Keratinocyte (primary cell): ENCODE results near the gene RMND5A. TPM values are rescaled to one million over a fixed set of nuclear protein-coding genes. Genes with fewer than 3 reads are reported as not detected.

ENCODE experiments used
- DNase-seq: peaks from one replicate; pipeline ENCODE4 v3.0.0-alpha.2; 2011; ENCODE audit warnings: low read depth, missing footprints, low spot score
- FAIRE-seq: peaks from 2 replicates; lab custom pipeline; 2011; peaks lifted over from hg19 to GRCh38; lab: Jason Lieb, UNC
- H2AFZ ChIP-seq: 2 replicates; pipeline ENCODE4 v1.6.0; 2012; ENCODE audit warnings: low read length, control low read depth, inconsistent platforms; ENCODE audit not compliant: control insufficient read depth
- H3K27ac ChIP-seq: 2 replicates; pipeline ENCODE4 v1.5.1; 2011; ENCODE audit warnings: low read length; ENCODE audit not compliant: control insufficient read depth, insufficient read depth
- H3K27me3 ChIP-seq: 3 replicates; pipeline ENCODE4 v1.6.0; 2011; ENCODE audit warnings: low read length; ENCODE audit not compliant: control insufficient read depth, insufficient read depth; ENCODE audit errors: extremely low read depth
- H3K36me3 ChIP-seq, 2 experiments: 2 replicates in 1 of 2; 3 replicates in 1 of 2; pipeline ENCODE4 v1.5.1; 2011; ENCODE audit warnings: low read length in 2 of 2, mild to moderate bottlenecking in 1 of 2; ENCODE audit not compliant: control insufficient read depth in 2 of 2, insufficient read depth in 2 of 2; ENCODE audit errors: extremely low read depth in 1 of 2
- H3K4me1 ChIP-seq: 3 replicates; pipeline ENCODE4 v1.5.1; 2011; ENCODE audit warnings: low read length; ENCODE audit not compliant: control insufficient read depth, insufficient read depth; ENCODE audit errors: extremely low read depth
- H3K4me2 ChIP-seq: 3 replicates; pipeline ENCODE4 v1.6.0; 2011; ENCODE audit warnings: low read depth, low read length; ENCODE audit not compliant: control insufficient read depth, insufficient read depth; ENCODE audit errors: extremely low read depth
- H3K4me3 ChIP-seq, 3 experiments: fragments of 200-600 bp in 1 of 3; sonication (generic) in 1 of 3; 2 replicates in 2 of 3; 3 replicates in 1 of 3; pipeline ENCODE4 v1.5.1; 2011 to 2016; ENCODE audit warnings: low read length in 3 of 3, mild to moderate bottlenecking in 3 of 3, control low read depth in 2 of 3, inconsistent platforms in 1 of 3, low read depth in 1 of 3, mixed read lengths in 1 of 3, mixed run types in 1 of 3, moderate library complexity in 1 of 3; ENCODE audit not compliant: control insufficient read depth in 2 of 3, insufficient read depth in 2 of 3; ENCODE audit errors: extremely low read depth in 1 of 3
- H3K79me2 ChIP-seq: 2 replicates; pipeline ENCODE4 v1.6.0; 2012; ENCODE audit warnings: low read length; ENCODE audit not compliant: control insufficient read depth, insufficient read depth
- H3K9ac ChIP-seq: 3 replicates; pipeline ENCODE4 v1.6.0; 2011; ENCODE audit warnings: low read length; ENCODE audit not compliant: control insufficient read depth, insufficient read depth; ENCODE audit errors: extremely low read depth
- H3K9me1 ChIP-seq: 3 replicates; pipeline ENCODE4 v1.6.0; 2011; ENCODE audit warnings: low read length; ENCODE audit not compliant: control insufficient read depth, insufficient read depth; ENCODE audit errors: extremely low read depth
- H3K9me3 ChIP-seq: 2 replicates; pipeline ENCODE4 v1.5.1; 2012; ENCODE audit warnings: low read depth, low read length; ENCODE audit not compliant: control insufficient read depth
- H4K20me1 ChIP-seq: 3 replicates; pipeline ENCODE4 v1.6.0; 2011; ENCODE audit warnings: low read length; ENCODE audit not compliant: control insufficient read depth, insufficient read depth; ENCODE audit errors: extremely low read depth
- CTCF ChIP-seq, 3 experiments: IDR thresholded peaks in 1 of 3; conservative IDR thresholded peaks in 1 of 3; optimal IDR thresholded peaks in 1 of 3; 2 replicates in 2 of 3; 3 replicates in 1 of 3; pipeline versions ENCODE3 to v1.5.1; 2011; ENCODE audit warnings: low read length in 3 of 3, mild to moderate bottlenecking in 3 of 3, moderate library complexity in 2 of 3, control low read depth in 1 of 3, inconsistent platforms in 1 of 3; ENCODE audit not compliant: insufficient read depth in 2 of 3; ENCODE audit errors: extremely low read depth in 1 of 3
- EZH2 ChIP-seq: IDR thresholded peaks from one replicate; pipeline ENCODE4 v1.6.1; 2012; ENCODE audit warnings: inconsistent platforms, mild to moderate bottlenecking, low read length, moderate library complexity
- dilution Hi-C: fragments of 300-500 bp; cut with MboI; formaldehyde crosslinking; loops from one replicate; pipeline ENCODE4 v1.7.0; 2020; ENCODE audit warnings: low sequenced_read_pairs; ENCODE audit not compliant: extremely low pct_ligation_motif_present
- polyA plus RNA-seq, 5 experiments: library from polyadenylated mRNA; depleted of rRNA in 3 of 5; stranded (reverse) in 3 of 5; stranded (forward) in 1 of 5; unstranded in 1 of 5; fragments of >200 nt; gene quantifications; 1 replicate in 1 of 5; 2 replicates in 3 of 5; 3 replicates in 1 of 5; pipeline versions ENCODE4 v1.2.1 to v1.2.3, GENCODE V29; 2011 to 2012; ENCODE audit warnings: missing spikeins in 2 of 5, low read depth in 1 of 5, low replicate concordance in 1 of 5

RMND5A gene
- polyA plus RNA-seq, 1 donor (not counting 4 experiments of a cell fraction or from before 2014, with no cell fraction given), result 26.0 TPM

DNA sequence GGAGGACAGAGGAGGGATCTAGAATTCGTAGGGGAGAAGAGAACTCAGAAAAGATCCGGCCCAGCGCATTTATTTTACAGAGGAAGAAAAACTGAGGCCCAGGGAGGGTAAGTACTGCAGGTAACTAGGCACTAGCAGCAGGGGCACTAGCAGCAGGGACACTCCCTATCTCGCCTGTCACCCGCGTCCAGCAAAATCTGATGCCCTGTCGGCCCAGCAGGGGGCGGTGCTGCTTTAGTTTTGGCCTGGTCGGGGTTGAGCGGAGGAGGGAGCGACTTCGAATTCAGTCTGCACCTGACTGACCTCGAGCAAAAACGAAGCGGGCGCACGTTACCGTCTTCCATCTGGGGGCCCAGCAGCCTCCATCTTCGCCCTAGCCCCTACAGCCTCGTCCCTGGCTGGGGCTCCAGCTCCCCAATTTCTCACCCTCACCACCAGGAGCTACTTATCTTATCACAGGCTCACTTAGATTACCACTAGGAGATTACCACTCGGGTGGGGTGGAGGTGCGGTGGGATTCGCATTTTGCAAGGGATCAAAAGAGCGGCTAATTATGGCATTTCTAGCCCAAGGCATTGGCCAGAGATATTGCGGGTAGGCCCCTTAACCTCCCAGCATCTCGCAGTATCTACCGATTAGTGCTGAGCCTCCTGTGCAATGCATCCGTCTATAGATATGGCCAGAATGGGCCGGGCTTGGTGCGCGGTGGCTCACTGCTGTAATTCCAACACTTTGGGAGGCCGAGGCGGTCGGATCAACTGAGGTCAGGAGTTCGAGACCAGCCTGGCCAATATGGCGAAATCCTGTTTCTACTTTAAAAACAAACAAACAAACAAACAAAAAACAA, 88.4 kb downstream of the RMND5A start:
- peak; percentile 61 for FAIRE-seq
- peak; percentile 85 to 99 (median 91) for TF ChIP-seq CTCF (optimal IDR thresholded peaks at IDR 0.05 in 1 of 3, IDR thresholded peaks at IDR 0.05 in 1 of 3, conservative IDR thresholded peaks at IDR 0.05 in 1 of 3; ENCODE audit: extremely low read depth in 1 of 3, insufficient read depth in 2 of 3, low read length in 3 of 3)
- TF ChIP-seq EZH2, result no peak
- H3K27me3 ChIP-seq, result peaks cover 14% of the 10 kb centered on the region

DNA sequence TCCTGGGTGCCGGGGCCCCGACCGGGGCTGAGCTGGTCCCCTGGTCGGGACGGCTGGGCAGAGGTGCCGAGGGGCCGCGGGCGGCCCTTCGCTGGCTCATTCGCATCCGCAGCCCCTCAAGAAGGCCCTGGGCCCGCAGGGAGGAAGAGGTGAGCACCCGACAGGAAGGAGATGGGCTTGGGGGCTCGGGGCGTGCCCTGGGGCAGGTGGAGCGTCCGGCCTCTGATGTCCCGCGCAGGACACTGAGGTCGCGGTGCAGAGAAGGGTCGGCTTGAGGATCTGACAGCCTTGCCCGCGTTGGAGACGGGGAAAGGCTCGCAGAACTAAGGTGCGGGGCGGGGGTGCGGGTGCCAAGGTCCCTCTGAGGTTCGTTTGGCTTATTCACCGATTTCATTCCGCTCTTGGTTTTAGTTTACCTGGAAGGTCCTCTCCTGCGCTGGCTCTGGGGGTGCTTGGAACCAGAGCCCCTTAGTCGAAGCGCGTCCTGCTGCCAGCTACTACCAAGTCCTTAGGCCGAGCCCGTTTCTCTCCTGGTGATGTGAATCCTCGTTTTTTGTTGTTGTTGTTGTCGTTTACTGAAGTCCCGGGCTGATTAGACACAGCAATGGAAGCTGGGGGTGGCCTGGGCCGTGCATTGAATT, 89.5 kb downstream of the RMND5A start:
- Histone ChIP-seq H3K36me3 (no peaks in the 10 kb centered on the region), H3K4me2 (peak overlapping the region; percentile 17), H3K9me1 (no peaks in the 10 kb centered on the region), H3K27me3 (peaks cover 14% of the 10 kb centered on the region), H3K27ac (no peak overlapping the region), H3K9ac (no peak overlapping the region), H3K79me2 (no peaks in the 10 kb centered on the region), H3K4me3 (no peak overlapping the region), H2AFZ (no peak overlapping the region), H4K20me1 (no peaks in the 10 kb centered on the region), H3K4me1 (peaks cover 5% of the 10 kb centered on the region), H3K9me3 (no peaks in the 10 kb centered on the region)
- FAIRE-seq, result no peak
- no peak for DNase-seq
- peak; percentile 40 for TF ChIP-seq EZH2
- no peak for TF ChIP-seq CTCF (optimal IDR thresholded peaks at IDR 0.05 in 1 of 3, IDR thresholded peaks at IDR 0.05 in 1 of 3, conservative IDR thresholded peaks at IDR 0.05 in 1 of 3; ENCODE audit: extremely low read depth in 1 of 3, insufficient read depth in 2 of 3, low read length in 3 of 3)
- dilution Hi-C loops, result no loop called here

More for the DNA sequence above, 88.4 kb downstream of the RMND5A start:
- Histone ChIP-seq H3K9me1 (no peaks in the 10 kb centered on the region), H4K20me1 (no peaks in the 10 kb centered on the region), H3K79me2 (no peaks in the 10 kb centered on the region), H3K9ac (peak overlapping the region; percentile 65), H2AFZ (peak overlapping the region; percentile 85), H3K4me2 (peak overlapping the region; percentile 70), H3K4me1 (peaks cover 5% of the 10 kb centered on the region), H3K27ac (no peak overlapping the region), H3K4me3 (peak overlapping the region; percentile 60 to 78 (median 61)), H3K36me3 (no peaks in the 10 kb centered on the region), H3K9me3 (no peaks in the 10 kb centered on the region)
- dilution Hi-C loops, result no loop called here
- DNase-seq, result no peak
